Liver (tissue), 9 donors: ENCODE results near the gene EEF2K. TPM values are rescaled to one million over a fixed set of nuclear protein-coding genes. Genes with fewer than 3 reads are reported as not detected.
A peak's percentile ranks its signal among the peaks of the same experiment; 100 is the strongest.

Source experiments
- DNase-seq: peaks from one replicate; pipeline ENCODE4 v3.0.0-alpha.2; 2017; ENCODE audit warnings: low spot score
- H3K27ac ChIP-seq, 2 donors: one replicate each; pipeline ENCODE4 v1.7.0; 2013; ENCODE audit warnings: inconsistent platforms in 2 of 2, low read length in 2 of 2, control low read depth in 1 of 2, low read depth in 1 of 2, mild to moderate bottlenecking in 1 of 2
- H3K27me3 ChIP-seq, 4 donors: one replicate each; pipeline versions ENCODE4 v1.6.1 to v1.7.0; 2013; ENCODE audit warnings: low read length in 3 of 4, inconsistent platforms in 1 of 4, mild to moderate bottlenecking in 1 of 4, moderate library complexity in 1 of 4; ENCODE audit not compliant: control insufficient read depth in 4 of 4, insufficient read depth in 4 of 4
- H3K36me3 ChIP-seq, 4 donors: one replicate each; pipeline versions ENCODE4 v1.6.1 to v1.7.0; 2013; ENCODE audit warnings: low read length in 3 of 4, mild to moderate bottlenecking in 3 of 4, low read depth in 1 of 4, moderate library complexity in 1 of 4; ENCODE audit not compliant: control insufficient read depth in 4 of 4, insufficient read depth in 3 of 4
- H3K4me1 ChIP-seq, 4 donors: one replicate each; pipeline versions ENCODE4 v1.6.1 to v1.7.0; 2013; ENCODE audit warnings: low read length in 3 of 4, mild to moderate bottlenecking in 3 of 4, moderate library complexity in 1 of 4; ENCODE audit not compliant: control insufficient read depth in 4 of 4, insufficient read depth in 4 of 4
- H3K4me3 ChIP-seq, 3 donors: one replicate each; pipeline versions ENCODE4 v1.6.1 to v1.7.0; 2013; ENCODE audit warnings: low read length in 3 of 3, control low read depth in 1 of 3, low read depth in 1 of 3, mild to moderate bottlenecking in 1 of 3
- H3K9ac ChIP-seq, 2 donors: one replicate each; pipeline ENCODE4 v1.7.0; 2013; ENCODE audit warnings: low read length in 2 of 2, mild to moderate bottlenecking in 2 of 2, moderate library complexity in 2 of 2, control low read depth in 1 of 2, low read depth in 1 of 2
- H3K9me3 ChIP-seq, 4 donors: one replicate each; pipeline versions ENCODE4 v1.6.1 to v1.7.0; 2013; ENCODE audit warnings: low read length in 3 of 4; ENCODE audit not compliant: control insufficient read depth in 4 of 4
- EGR1 ChIP-seq, 2 donors: IDR thresholded peaks; 2 replicates each; pipeline ENCODE4 v1.6.1; 2016 to 2018; ENCODE audit warnings: antibody characterized with exemption in 2 of 2, low read depth in 2 of 2
- FOXA1 ChIP-seq: IDR thresholded peaks from 2 replicates; pipeline ENCODE4 v1.6.1; 2016; ENCODE audit warnings: antibody characterized with exemption
- FOXA2 ChIP-seq: IDR thresholded peaks from 2 replicates; pipeline ENCODE4 v1.6.1; 2016; ENCODE audit warnings: antibody characterized with exemption
- GABPA ChIP-seq, 2 donors: IDR thresholded peaks in 1 of 2; conservative IDR thresholded peaks in 1 of 2; 2 replicates each; pipeline ENCODE4 v1.6.1; 2016; ENCODE audit warnings: antibody characterized with exemption in 2 of 2, mild to moderate bottlenecking in 1 of 2, moderate library complexity in 1 of 2
- HNF4A ChIP-seq, 2 donors: conservative IDR thresholded peaks; 2 replicates each; pipeline ENCODE4 v1.6.1; 2016; ENCODE audit warnings: antibody characterized with exemption in 2 of 2, mild to moderate bottlenecking in 2 of 2
- HNF4G ChIP-seq: IDR thresholded peaks from 2 replicates; pipeline ENCODE4 v1.6.1; 2016; ENCODE audit warnings: antibody characterized with exemption
- JUND ChIP-seq, 2 donors: IDR thresholded peaks; 2 replicates each; pipeline ENCODE4 v1.6.1; 2016; ENCODE audit warnings: antibody characterized with exemption in 2 of 2
- NR2F2 ChIP-seq: IDR thresholded peaks from 2 replicates; pipeline ENCODE4 v1.6.1; 2016; ENCODE audit warnings: antibody characterized with exemption
- RAD21 ChIP-seq, 2 donors: IDR thresholded peaks; 2 replicates each; pipeline ENCODE4 v1.6.1; 2016; ENCODE audit warnings: antibody characterized with exemption in 2 of 2, mild to moderate bottlenecking in 2 of 2
- RXRA ChIP-seq, 2 donors: IDR thresholded peaks; 2 replicates each; pipeline ENCODE4 v1.6.1; 2017 to 2018; ENCODE audit warnings: antibody characterized with exemption in 2 of 2, mild to moderate bottlenecking in 1 of 2
- SP1 ChIP-seq: IDR thresholded peaks from 2 replicates; pipeline ENCODE4 v1.6.1; 2018; ENCODE audit warnings: antibody characterized with exemption, mild to moderate bottlenecking
- TAF1 ChIP-seq: conservative IDR thresholded peaks from 2 replicates; pipeline ENCODE4 v1.6.1; 2016; ENCODE audit warnings: antibody characterized with exemption, mild to moderate bottlenecking
- YY1 ChIP-seq: IDR thresholded peaks from 2 replicates; pipeline ENCODE4 v1.6.1; 2016; ENCODE audit warnings: antibody characterized with exemption, mild to moderate bottlenecking
- WGBS: extraction: QIAGEN DNeasy Blood & Tissue Kit; methylation state at CpG from one replicate; pipeline ENCODE4 v1.1.7; 2013; 5-methylcytosine and 5-hydroxymethylcytosine counted together
- polyA plus RNA-seq, 2 donors: library from polyadenylated mRNA; stranded (reverse) in 1 of 2; unstranded in 1 of 2; fragments of 200-250 nt in 1 of 2; fragments of >200 nt in 1 of 2; fragmentation: Nextera tagmentation in 1 of 2; extraction: Ambion mirVana in 1 of 2; gene quantifications; one replicate each; pipeline versions ENCODE4 v1.2.1 to v1.2.3, GENCODE V29; 2013 to 2015
- total RNA-seq, 2 donors: library from RNA; depleted of rRNA; stranded (reverse); fragments of >200 nt; gene quantifications; one replicate each; pipeline ENCODE4 v1.2.3, GENCODE V29; 2014
- TF ChIP-seq, protein P1 (sequence below): fragments of 150-350 bp; IDR thresholded peaks from 2 replicates; pipeline ENCODE4 v1.5.1; 2017; ENCODE audit warnings: improper control_type of control experiment, low read depth, low read length; ENCODE audit not compliant: missing input control
- TF ChIP-seq, protein P2 (sequence below): IDR thresholded peaks from 2 replicates; pipeline ENCODE4 v1.6.1; 2016; ENCODE audit warnings: antibody characterized with exemption
- TF ChIP-seq, protein P3 (sequence below): IDR thresholded peaks from 2 replicates; pipeline ENCODE4 v1.6.1; 2016; ENCODE audit warnings: antibody characterized with exemption
- TF ChIP-seq, protein P4 (sequence below): IDR thresholded peaks from 2 replicates; pipeline ENCODE4 v1.6.1; 2016; ENCODE audit warnings: antibody characterized with exemption
- donor health status: healthy.
- donor health status: healthy.
- donor health status: healthy.
- donor health status: healthy.
- donor health status: healthy.

Gene EEF2K
- total and polyA plus RNA-seq, 4 donors: 3.2 to 14.3 (median 8.0) TPM

DNA sequence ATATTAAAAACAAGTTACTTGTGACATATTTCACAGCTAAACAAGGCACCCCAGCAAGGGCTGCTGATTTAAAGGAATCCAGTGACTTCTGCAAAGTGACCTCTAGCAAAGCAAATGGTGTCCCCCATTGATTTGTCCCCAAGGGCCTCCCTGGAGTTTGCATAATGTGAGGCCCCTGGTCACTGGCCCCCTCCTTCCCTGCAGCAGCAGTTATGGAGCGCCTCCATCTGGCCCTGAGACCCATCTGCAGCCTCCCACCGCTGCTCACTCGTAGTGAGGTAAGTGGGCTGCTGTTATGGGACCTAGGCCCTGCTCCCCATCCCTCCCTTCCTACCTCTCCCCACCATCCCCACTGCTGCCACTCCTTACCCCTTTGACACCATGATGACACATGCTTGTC is 19.6 kb upstream of the EEF2K start (continued):
- TF ChIP-seq, protein P1, sequence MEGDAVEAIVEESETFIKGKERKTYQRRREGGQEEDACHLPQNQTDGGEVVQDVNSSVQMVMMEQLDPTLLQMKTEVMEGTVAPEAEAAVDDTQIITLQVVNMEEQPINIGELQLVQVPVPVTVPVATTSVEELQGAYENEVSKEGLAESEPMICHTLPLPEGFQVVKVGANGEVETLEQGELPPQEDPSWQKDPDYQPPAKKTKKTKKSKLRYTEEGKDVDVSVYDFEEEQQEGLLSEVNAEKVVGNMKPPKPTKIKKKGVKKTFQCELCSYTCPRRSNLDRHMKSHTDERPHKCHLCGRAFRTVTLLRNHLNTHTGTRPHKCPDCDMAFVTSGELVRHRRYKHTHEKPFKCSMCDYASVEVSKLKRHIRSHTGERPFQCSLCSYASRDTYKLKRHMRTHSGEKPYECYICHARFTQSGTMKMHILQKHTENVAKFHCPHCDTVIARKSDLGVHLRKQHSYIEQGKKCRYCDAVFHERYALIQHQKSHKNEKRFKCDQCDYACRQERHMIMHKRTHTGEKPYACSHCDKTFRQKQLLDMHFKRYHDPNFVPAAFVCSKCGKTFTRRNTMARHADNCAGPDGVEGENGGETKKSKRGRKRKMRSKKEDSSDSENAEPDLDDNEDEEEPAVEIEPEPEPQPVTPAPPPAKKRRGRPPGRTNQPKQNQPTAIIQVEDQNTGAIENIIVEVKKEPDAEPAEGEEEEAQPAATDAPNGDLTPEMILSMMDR: no peak

DNA sequence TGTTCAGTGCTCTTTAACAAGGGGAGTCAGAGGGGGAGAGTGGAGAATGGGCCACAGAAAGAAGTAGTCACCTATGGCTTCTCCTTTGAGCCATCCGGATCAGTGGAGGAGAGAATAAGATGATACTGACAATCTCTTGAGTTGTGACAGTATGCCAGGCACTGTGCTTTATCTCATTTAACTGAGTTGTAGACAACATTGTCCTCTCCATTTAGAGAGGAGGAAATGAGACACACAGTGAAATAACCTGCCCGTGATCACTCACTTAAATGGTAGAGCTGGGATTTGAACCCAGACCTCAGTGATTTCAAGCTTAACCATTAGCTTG is 17.8 kb upstream of the EEF2K start:
- Histone ChIP-seq H3K9ac (no peak overlapping the region), H3K4me3 (no peak overlapping the region), H3K27me3 (no peaks in the 10 kb centered on the region), H3K4me1 (peaks cover 2 to 36% (median 27%) of the 10 kb centered on the region in 4 donors), H3K27ac (no peak overlapping the region), H3K36me3 (no peaks in the 10 kb centered on the region), H3K9me3 (no peaks in the 10 kb centered on the region)
- no peak for TF ChIP-seq NR2F2
- TF ChIP-seq FOXA1: no peak
- TF ChIP-seq YY1: no peak
- TF ChIP-seq, protein P2, sequence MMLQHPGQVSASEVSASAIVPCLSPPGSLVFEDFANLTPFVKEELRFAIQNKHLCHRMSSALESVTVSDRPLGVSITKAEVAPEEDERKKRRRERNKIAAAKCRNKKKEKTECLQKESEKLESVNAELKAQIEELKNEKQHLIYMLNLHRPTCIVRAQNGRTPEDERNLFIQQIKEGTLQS: no peak
- no peak for TF ChIP-seq RXRA (IDR thresholded peaks at IDR 0.05)
- TF ChIP-seq FOXA2: no peak
- TF ChIP-seq JUND (IDR thresholded peaks at IDR 0.05): no peak
- TF ChIP-seq, protein P3, sequence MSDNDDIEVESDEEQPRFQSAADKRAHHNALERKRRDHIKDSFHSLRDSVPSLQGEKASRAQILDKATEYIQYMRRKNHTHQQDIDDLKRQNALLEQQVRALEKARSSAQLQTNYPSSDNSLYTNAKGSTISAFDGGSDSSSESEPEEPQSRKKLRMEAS: no peak
- no peak for TF ChIP-seq TAF1
- TF ChIP-seq SP1: no peak
- TF ChIP-seq RAD21 (IDR thresholded peaks at IDR 0.05): no peak
- no peak for TF ChIP-seq EGR1 (IDR thresholded peaks at IDR 0.05; ENCODE audit: low read depth in 2 of 2)
- TF ChIP-seq HNF4A (conservative IDR thresholded peaks at IDR 0.05): no peak
- no peak for DNase-seq
- 73% methylated on average over 2 of the region's 2 CpGs for WGBS

DNA sequence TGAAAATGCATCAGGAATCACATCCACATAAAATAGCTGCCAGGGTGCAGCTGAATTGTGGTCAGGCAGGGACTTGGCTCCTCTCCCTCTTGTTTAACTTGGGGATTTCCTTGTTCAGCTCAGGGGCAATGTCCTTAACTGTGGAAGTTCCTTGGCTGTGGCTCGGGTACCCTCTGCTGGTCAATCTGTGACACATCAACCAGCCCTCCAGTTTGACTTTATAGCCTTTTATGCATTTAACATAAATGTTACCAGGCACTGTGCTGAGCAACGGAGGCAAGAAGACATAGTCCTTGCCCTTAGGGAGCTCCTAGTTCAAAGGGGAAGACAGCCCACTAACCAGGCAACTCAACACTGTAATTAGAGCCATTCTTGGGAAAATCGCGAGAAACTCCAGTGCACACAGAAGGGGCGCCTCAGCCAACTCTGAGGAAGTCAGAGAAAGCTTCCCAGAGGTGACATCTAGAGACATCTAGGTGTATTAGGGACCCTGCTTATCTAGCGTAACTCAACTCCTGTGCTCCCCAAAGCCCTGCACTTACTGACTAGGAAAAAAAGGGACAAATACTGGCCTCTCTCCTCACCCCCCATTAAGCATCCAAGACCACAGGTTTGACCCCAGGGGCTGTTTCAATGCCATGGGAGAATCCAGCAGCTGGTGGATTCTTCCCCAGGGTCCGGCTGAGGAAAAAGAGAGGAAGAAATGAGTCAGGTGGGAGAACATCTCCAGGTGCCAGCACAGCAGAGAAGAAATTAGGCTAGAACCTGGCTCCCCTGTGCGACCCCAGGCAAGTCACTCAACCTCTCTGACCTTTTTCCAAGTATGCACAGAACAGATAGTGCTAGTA is 17.3 kb upstream of the EEF2K start:
- WGBS: 39% methylated on average over 8 of the region's 8 CpGs
- H3K9ac ChIP-seq: peak overlapping the region in 1 of 2 donors; percentile 45
- H3K27me3 ChIP-seq: no peaks in the 10 kb centered on the region
- peak overlapping the region in 1 of 2 donors; percentile 99 for H3K27ac ChIP-seq
- DNase-seq: peak; percentile 56
- no peaks in the 10 kb centered on the region for H3K9me3 ChIP-seq
- H3K4me3 ChIP-seq: no peak overlapping the region
- peaks cover 2 to 36% (median 27%) of the 10 kb centered on the region in 4 donors for H3K4me1 ChIP-seq
- H3K36me3 ChIP-seq: no peaks in the 10 kb centered on the region
- TF ChIP-seq, protein P1: peak; percentile 90
- TF ChIP-seq EGR1 (IDR thresholded peaks at IDR 0.05; ENCODE audit: low read depth in 2 of 2) (no peak), GABPA (IDR thresholded peaks at IDR 0.05 in 1 of 2, conservative IDR thresholded peaks at IDR 0.05 in 1 of 2) (no peak), RXRA (IDR thresholded peaks at IDR 0.05) (peak; percentile 72 to 85), JUND (IDR thresholded peaks at IDR 0.05) (no peak), SP1 (peak; percentile 22), FOXA1 (no peak), RAD21 (IDR thresholded peaks at IDR 0.05) (peak; percentile 97 to 98), NR2F2 (no peak), YY1 (no peak), HNF4A (conservative IDR thresholded peaks at IDR 0.05) (peak; percentile 36 to 55), FOXA2 (peak; percentile 38), HNF4G (no peak)
- TF ChIP-seq, protein P3: no peak
- TF ChIP-seq, protein P2: no peak
- TF ChIP-seq, protein P4, sequence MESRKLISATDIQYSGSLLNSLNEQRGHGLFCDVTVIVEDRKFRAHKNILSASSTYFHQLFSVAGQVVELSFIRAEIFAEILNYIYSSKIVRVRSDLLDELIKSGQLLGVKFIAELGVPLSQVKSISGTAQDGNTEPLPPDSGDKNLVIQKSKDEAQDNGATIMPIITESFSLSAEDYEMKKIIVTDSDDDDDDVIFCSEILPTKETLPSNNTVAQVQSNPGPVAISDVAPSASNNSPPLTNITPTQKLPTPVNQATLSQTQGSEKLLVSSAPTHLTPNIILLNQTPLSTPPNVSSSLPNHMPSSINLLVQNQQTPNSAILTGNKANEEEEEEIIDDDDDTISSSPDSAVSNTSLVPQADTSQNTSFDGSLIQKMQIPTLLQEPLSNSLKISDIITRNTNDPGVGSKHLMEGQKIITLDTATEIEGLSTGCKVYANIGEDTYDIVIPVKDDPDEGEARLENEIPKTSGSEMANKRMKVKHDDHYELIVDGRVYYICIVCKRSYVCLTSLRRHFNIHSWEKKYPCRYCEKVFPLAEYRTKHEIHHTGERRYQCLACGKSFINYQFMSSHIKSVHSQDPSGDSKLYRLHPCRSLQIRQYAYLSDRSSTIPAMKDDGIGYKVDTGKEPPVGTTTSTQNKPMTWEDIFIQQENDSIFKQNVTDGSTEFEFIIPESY: no peak
